MV-4-11 (cell line): ENCODE results near the gene SMARCD1.

ENCODE experiments used
- DNase-seq: peaks from one replicate; lab custom pipeline; 2025; lab: John Stamatoyannopoulos, UW

SMARCD1 gene

DNA sequence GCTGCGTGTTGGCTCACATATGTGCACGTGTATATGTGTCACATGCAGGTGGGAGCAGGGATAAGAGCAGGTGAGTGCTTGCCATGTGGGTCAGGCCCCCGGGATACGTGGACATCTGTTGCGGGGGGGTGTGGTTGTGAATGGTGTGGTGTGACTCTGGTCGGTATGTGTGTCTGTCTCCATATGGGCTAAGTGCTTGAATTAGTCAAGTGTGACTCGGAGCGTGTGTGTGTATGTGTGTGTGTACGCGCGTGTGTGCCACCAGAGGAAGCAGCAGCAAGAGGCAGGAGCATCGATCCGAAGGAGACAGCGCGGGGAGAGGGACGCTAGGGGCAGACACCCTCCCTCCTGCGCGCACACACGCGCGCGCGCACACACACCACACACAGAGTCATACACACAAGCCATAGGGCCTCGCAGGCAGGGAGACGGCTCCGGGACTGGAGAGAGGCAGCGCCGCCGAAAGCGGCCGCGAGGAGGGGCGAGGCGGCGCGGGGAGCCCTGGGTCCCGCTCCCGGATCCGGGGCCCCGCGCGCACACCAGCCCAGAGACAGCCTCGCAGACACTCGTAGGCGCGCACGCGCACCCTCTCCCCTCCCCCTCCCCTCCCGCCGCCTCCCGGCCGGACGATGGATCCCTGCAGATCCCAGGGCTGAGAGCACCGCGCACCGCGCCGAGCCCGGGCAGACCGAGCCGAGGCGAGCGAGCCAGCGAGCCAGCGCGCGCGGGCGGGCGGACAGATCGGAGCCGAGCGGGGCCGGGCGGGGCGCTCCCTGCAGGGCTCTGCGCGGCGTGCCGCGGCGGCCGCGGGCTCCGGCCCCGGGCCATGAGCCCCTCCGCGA lies 27.9 kb upstream of the SMARCD1 start, which contains the start of gene ASIC1:
Gene ASIC1 (plus strand): TSS at position 597 of the 842 bp plus-strand sequence. CDS start 1,171 bp downstream, outside the sequence.
- DNase-seq: peak; percentile 49

DNA sequence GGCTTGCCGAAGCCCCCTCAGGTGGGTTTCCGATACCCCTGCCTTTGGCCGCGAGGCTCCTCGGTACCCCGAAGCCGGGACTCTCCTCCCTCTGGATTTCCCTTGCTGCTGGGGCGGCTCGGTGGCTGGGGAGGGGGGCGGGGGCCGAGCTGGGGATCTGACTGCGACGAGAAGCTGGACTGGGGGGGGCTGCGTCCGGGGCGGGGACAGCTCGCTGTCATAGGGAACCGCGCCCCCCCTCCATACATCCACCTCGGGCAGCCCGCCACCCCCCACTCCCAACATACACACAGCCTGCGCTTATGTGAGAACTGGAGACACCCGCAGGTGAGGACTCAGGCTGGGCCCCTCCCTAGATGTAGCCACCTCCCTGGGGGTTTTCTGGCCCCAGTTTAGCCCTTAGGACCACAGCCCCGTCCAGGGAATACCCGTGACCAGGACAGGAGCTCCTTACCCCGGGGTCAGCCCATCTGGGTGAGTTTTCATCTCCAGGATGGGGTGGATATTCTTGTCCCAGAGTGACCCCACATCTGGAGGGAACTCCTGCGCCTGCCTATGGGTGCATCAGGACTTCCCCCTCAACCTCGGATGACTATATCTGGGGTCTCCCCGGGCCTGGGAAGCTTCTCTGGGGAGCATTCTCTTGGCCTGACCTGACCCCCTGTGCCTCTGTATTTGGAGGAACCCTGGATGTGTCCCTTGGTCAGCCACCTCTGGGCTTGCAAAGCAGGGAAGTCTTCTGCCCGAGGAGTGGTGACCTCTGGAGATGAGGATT lies 27.1 kb upstream of the SMARCD1 start:
- DNase-seq: no peak

DNA sequence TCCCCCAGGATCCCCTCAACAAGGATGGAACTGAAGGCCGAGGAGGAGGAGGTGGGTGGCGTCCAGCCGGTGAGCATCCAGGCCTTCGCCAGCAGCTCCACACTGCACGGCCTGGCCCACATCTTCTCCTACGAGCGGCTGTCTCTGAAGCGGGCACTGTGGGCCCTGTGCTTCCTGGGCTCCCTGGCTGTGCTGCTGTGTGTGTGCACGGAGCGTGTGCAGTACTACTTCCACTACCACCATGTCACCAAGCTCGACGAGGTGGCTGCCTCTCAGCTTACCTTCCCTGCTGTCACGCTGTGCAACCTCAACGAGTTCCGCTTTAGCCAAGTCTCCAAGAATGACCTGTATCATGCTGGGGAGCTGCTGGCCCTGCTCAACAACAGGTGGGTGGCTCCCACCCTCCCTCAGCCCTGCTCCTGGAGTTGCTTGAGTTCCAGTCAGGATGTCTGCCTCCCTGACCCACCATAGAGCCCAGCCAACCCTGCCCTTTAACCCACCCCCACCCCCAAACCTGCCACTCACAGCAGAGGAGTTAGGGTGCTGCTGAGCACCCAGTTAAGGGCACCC lies 26.3 kb upstream of the SMARCD1 start:
- DNase-seq: no peak

DNA sequence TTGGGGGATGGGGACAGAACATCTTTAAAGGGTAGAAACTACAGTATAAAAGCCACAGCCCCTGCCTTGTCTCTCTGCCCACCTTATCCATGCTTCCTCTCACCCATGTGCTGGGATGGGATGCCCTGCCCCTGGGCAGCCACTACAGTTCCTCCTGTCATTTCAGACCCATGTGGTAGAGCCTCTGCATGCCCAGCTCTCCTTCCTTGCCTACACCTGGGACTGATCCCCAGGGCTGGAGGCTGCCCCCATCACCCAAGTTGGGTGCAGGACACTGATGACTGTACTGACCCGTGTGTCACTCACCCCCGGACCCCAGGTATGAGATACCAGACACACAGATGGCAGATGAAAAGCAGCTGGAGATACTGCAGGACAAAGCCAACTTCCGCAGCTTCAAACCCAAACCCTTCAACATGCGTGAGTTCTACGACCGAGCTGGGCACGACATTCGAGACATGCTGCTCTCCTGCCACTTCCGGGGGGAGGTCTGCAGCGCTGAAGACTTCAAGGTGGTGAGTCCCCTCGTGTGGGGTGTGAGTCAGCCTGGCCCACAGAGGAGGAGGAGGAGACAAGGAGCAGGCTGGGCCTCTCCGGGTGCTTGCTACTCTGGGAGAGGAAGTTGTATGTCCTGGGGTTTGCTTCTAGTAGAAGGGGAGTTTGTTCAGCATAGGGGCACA lies 25.6 kb upstream of the SMARCD1 start:
- peak; percentile 82 for DNase-seq

DNA sequence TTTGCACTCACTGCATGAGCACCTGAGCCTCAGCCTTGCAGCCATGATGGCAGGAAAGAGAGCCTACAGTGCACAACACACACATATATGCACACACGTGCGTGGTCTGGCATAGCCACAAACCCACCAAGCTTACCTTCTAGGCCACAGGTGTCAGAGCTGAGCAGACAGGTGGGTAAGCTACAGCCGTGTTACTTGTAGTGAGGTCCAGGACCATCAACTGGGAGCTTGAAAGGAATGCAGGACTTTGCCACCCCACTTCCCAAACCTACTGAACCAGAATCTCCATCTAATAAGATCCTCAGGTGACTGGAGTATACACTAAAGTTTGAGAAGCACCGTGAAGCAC lies 25.0 kb upstream of the SMARCD1 start:
- DNase-seq: no peak

DNA sequence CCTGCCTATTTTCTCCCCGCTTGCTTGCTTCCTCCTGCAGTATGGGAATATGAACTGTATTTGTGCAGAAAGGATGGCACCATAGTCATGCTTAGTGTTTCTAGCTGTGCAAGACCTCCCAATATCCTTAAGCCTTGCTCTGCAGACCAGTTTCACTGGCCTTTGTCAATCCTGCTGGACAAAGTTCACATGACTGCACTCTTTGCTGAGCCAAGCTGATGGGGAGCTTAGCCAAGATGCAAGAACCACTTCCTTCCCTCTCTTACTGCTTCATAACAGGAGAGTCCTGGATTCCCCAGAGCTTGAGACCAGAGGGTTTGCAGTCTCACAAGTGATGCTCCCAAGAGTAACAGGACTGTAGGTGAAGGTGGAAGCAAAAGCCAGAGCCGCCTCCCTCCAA lies 24.0 kb upstream of the SMARCD1 start:
- DNase-seq: peak; percentile 2

DNA sequence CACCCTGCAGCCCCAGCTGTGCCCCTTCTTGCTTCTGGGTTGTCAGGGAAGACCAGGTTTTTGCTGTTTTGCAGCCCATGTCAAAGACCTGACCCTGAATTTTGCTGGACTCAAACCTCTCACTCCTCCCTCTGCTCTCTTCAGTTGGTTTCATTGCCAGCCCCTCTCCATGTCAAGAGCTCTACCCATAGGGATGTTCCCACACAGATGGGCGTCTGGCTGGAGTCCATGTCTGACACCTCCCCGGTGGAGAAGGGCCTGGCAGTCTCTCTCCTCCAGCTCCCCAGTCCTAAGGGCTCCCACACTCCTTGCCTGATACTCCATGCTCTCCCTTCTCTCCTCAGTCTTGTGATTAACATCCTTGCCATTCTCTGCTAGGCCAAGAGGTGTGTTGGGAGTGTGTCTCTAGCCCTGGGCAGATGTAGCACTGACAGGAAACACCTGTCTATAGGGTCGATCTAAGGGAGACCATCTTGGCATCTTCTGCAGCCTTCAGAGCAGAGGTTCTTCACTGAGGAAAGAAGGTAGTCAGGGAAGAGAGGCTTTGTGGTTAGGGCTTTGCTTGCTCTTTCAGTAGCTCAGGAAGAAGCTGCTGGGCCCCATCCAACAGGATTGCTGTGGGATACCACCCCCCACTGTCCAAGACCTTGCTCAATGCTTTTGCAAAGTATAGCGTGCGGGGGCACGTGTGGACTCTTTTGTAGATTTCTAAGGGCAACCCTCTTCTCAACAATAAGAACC lies 23.0 kb upstream of the SMARCD1 start:
- DNase-seq: no peak

DNA sequence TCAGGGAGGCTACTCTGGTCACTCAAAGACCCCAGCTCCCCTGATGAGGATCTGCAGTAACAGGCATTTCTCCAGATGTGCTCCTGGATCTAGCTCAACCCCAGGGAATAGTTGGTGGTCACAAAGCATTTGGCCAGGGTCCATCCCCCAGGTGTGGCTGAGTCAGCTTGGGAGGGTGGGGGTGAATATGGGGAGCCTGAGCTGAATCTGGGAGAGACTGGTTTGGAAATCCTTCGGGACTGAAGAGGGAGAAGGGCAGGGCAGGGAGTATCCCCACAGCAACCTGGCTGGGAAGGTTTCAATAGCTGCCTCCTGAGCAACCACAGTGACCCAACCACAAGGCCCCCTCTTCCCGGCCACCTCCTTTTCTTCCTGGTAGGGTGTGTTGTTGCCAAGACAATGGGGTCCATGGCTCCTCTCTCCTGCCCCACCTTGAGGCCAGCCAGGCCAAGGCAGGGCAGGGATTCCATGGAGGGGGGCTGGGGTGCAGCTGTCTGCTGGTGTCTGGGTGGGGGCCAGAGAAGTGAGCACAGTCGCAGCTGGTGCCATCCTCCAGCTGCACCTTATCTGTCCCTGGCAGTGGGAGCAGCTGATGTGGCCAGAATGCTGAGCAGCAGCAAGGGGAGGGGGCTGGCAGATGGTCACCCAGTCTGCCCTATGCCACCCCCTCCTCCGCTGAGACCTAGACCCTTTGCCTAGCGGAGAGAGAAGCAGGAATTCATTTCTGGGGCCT lies 22.2 kb upstream of the SMARCD1 start:
- DNase-seq: no peak

DNA sequence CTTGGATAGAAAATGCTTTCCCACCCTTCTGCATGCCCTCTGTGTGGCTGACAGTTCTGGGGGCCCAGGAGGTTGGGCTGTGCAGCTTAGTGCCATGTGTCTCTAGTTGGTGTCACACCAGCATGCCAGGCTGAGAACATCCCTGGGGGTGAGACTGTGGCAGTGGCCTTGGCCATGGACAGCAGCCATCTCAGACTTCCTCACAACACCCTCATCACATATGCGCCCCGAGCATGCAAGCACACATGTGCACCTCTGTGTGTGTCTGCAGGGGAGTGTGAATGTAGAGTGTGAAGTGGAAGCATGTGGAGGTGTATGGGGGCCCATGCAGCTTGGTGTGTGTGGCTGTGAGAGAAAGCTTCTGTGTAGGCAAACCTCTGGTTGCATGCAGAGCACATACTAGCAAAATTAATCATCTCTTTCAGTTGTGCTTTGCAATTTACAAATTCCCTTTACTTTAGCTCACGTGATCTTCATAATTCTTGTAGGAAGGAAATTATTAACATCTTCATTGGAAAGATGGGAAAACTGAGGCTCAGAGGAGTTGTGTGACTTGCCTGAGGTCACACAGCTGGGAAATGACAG lies 19.3 kb upstream of the SMARCD1 start:
- DNase-seq: no peak

DNA sequence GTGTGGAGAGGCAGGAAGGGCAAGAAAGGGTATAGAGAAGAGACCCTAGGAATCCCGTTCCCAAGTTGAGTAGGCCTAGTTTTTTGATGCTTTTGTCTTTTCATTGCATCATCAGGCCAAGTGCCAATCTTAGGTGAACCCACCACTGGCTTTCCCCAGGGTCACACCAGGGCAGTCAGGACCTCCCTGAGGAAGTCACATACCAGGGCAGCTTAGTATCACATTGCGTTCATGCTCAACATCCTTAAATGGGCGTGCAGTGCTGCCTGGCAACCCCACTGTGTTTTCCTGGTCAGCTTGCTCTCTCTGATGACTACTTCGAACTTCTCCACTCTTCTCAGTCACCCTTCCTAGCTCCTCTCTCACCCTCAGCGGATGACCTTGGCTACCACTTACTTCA lies 18.7 kb upstream of the SMARCD1 start:
- peak; percentile 80 for DNase-seq

DNA sequence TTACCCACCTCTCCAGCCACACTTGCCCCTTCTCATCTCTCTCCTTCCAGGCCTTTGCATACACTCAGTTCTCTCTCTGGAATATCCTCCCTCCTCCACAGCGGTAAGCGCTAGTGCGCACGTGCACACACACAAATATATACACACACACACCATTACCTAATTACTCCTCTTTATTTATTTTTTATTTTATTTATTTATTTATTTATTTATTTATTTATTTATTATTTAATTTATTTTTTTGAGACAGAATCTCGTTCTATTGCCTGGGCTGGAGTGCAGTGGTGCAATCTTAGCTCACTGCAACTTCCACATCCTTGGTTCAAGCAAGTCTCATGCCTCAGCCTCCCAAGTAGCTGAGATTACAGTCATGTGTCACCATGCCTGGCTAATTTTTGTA lies 16.1 kb upstream of the SMARCD1 start:
- no peak for DNase-seq

DNA sequence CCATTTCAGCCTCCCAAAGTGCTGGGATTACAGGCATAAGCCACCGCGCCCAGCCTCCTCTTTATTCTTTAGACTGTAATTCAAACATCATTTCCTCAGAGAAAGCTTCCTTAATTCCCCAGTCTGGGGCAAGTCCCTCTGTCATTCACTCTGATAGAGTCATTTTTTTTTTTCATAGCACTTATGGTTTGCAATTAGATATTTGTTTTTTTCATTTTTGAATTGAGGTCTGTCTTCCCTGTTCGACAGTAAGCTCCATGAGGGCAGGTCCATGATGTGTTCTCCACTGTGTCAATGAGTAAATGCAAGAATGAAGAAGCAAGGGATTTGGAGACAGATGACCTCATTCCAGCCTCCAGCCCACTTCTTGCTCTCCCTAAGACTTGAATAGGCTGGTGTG lies 15.6 kb upstream of the SMARCD1 start:
- no peak for DNase-seq

DNA sequence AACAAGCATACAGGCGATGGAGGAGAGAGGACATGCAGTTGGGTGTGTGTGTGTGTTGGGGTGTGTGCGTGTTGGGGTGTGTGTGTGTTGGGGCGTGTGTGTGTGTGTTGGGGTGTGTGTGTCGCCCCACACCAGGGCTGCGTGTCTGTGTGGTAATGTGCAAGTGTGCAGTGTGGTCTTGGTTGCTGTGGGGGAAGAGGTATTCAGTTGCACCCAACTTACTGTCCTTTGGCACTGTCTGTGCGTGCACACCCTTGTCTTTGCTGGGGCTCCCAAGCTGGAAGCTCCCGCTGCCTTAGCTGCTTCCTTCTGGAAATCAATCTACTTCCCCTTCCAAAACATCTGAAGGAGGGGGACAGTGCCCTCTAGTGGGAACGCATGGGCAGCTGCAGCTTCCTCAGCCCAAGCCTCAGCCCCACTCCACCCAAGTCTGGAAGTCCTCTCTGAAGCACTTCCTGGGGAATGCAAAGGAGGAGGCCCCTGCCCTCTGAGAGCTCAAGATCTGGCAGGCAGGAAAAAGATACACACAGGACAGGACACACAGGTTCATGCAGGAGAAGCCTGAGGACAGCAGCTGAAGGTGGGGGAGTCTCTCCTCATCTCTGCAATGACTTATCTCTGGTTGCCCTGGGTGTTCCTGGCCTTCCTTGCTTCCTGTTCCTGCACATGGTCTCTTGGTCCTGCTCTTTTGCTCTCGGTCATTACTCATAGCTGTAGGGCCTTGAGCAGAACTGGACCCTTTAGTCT lies 14.7 kb upstream of the SMARCD1 start:
- DNase-seq: peak; percentile 75

DNA sequence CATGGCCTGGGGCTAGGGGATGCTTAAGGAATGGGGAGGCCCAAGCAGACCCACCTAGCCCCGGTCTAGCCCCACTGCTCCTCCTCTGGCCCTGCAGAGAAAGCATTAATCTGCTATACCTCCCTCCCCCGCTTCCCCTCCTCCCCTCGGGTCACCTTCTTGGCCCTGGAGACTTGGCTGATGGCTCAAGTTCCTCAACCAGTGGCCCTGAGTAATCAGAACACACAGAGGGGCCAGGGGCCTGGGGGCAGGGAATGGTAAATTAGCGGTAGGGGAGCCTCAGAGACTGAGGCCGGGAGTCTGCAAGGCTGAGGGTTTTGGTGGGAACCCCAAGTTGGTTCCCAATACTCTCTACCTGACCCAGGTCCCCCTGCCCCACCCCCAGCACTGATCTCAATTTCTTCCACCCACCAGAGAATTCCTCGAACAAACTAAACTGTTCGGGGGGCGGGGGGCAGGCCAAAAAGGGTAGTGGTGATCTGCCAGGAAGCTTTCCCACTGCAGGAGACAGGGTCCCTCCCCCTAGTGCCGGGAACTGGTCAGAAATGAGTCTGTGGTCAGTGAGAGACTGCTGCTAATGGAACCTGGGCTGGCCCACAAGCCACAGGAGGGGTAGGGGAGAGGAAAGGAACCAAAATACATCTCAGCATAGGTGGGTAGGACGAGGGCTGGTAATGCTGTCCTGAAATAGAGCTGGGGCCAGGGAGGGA lies 12.8 kb upstream of the SMARCD1 start:
- no peak for DNase-seq

DNA sequence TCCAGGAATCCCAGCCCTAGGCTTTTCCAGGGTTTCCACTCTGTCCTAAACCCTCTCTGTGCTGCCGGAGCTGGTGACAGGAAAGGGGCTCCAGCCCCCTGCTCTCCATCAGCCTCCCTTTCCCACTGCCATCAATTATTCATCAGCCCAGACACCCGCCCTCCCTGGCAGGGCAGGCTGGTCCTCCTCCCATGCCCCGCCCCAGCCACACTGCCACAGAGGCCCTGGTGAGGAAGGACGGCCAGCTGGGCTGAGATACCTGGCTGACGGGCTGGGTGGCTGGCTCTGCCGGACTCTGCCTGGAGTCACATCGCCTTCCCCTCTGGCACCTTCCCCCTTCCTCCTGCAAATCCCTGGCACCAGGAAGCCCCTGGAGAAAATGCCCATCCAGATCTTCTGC lies 11.9 kb upstream of the SMARCD1 start:
- DNase-seq: no peak

DNA sequence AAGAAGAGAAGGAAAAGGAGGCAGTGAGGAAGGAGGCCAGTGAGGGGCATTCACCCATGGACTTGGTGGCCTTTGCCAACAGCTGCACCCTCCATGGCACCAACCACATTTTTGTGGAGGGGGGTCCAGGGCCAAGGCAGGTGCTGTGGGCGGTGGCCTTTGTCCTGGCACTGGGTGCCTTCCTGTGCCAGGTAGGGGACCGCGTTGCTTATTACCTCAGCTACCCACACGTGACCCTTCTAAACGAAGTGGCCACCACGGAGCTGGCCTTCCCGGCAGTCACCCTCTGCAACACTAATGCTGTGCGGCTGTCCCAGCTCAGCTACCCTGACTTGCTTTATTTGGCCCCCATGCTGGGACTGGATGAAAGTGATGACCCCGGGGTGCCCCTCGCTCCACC lies 11.4 kb upstream of the SMARCD1 start:
- no peak for DNase-seq

DNA sequence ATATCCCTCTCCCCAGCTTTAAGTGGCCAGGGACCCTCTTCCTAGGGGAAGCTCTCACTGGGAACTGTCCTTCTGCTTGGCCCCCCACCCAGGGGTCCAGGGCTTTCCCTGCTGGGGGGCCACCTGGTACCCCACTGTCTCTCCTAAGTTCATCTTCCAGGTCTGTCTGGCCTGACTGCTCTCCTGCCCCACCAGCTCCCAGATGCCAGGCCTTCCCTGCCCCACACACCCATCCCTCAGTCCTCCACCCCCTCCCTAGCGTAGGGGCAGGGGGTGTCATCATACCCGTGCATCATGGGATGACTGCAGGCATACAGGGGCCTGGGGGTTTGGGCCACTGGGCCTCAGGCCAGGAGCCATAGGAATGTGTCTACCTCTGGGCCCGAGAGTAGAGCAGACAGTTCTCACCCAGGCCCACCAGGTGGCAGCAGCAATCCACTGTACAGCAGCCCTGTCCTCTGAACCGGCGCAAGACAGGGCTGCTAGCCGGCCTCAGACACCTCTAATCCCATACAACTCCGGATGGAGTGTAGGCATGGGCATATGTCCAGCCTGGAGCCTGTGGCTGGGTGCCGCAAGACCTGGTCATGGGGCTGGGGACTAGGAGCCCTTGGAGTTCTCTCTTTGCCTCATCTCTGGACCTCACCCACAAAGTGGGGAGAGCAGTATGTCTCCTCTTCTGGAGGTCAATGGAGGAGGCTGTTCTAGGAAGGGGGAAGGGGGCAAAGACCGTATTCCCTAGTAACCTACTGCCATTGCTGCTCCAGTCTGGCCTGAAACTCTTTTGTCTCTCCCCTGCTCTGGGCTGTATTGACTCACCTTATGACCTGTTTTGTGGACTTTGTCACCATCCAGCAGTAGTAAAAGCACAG lies 10.0 kb upstream of the SMARCD1 start:
- peak; percentile 56 for DNase-seq

DNA sequence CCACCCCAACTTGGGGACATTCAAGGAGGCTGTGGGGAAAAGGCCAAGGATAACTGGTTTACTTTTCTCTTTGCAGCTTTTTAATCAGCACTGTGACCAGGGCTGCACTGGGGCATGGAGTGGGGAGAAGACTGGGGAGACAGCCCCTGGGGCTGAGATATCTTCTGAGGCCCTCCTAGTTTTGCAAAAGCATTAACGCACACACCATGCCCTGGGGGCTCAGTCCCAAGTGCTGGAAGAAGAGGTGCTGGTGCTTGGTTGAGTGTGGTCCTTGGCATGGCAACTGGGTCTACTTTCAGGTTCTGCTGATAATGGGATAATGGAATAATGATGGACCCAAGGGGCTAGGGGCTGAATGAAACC lies 9.4 kb upstream of the SMARCD1 start:
- no peak for DNase-seq
